WTC11 (cell line): ENCODE measurements around the gene STARD5. TPM values are rescaled to one million over a fixed set of nuclear protein-coding genes. Genes with fewer than 3 reads are reported as not detected.

Source experiments
- ATAC-seq: fragments of 200-7000 bp; cut with Tn5 transposase; 2 replicates; pipeline ENCODE4 v1.10.0; 2021; ENCODE audit warnings: mild to moderate bottlenecking, moderate library complexity
- Bru-seq: library from RNA; stranded (reverse); fragments of 400-500 nt; gene quantifications from one replicate; lab custom pipeline; 2021; lab: Mats Ljungman, UMichigan
- CTCF ChIA-PET: fragments of 300-600 bp; sonication (Branson Sonifier 250); formaldehyde crosslinking; loops from one replicate; lab custom pipeline; 2021; ENCODE audit warnings: antibody characterized with exemption; lab: Charles Lee
- POLR2A ChIA-PET: fragments of 350-600 bp; sonication (Branson Sonifier 250); formaldehyde crosslinking; loops from one replicate; lab custom pipeline; 2021; ENCODE audit warnings: antibody characterized with exemption; lab: Charles Lee
- DNase-seq: peaks from one replicate; pipeline ENCODE4 v3.0.0; 2021; ENCODE audit warnings: low spot score
- H3K27ac Mint-ChIP-seq: 2 replicates; pipeline ENCODE4 v1.8.0; 2021; ENCODE audit warnings: mixed read lengths
- H3K27me3 Mint-ChIP-seq: 2 replicates; pipeline ENCODE4 v1.8.0; 2021; ENCODE audit warnings: low read depth, mild to moderate bottlenecking, moderate library complexity, mixed read lengths
- H3K36me3 Mint-ChIP-seq: 2 replicates; pipeline ENCODE4 v1.8.0; 2021; ENCODE audit warnings: mixed read lengths
- H3K4me1 Mint-ChIP-seq: 2 replicates; pipeline ENCODE4 v1.8.0; 2022; ENCODE audit warnings: mixed read lengths
- H3K4me3 Mint-ChIP-seq: 2 replicates; pipeline ENCODE4 v1.8.0; 2021; ENCODE audit warnings: mild to moderate bottlenecking, moderate library complexity, mixed read lengths
- H3K9me3 Mint-ChIP-seq: 2 replicates; pipeline ENCODE4 v1.8.0; 2021; ENCODE audit warnings: mixed read lengths
- ARID4B ChIP-seq: sonication (generic); formaldehyde crosslinking; IDR thresholded peaks from 2 replicates; pipeline ENCODE4 v1.8.0; 2023; ENCODE audit warnings: missing genetic modification reagents, mild to moderate bottlenecking, borderline replicate concordance
- ATF1 ChIP-seq: sonication (generic); formaldehyde crosslinking; IDR thresholded peaks from 2 replicates; pipeline ENCODE4 v1.8.1; 2023; ENCODE audit warnings: mild to moderate bottlenecking, moderate library complexity, missing genetic modification reagents
- CBFB ChIP-seq: sonication (generic); formaldehyde crosslinking; IDR thresholded peaks from 2 replicates; pipeline ENCODE4 v1.8.1; 2022; ENCODE audit warnings: mild to moderate bottlenecking, low read depth, missing genetic modification reagents
- EMX1 ChIP-seq: fragments of 250-450 bp; sonication (Bioruptor Pico); IDR thresholded peaks from 2 replicates; pipeline ENCODE4 v1.8.0; 2021; ENCODE audit warnings: mild to moderate bottlenecking
- ERG ChIP-seq: fragments of 250-450 bp; sonication (Bioruptor Pico); IDR thresholded peaks from 2 replicates; pipeline ENCODE4 v1.8.0; 2021; ENCODE audit warnings: mild to moderate bottlenecking
- ESRRA ChIP-seq: sonication (generic); formaldehyde crosslinking; IDR thresholded peaks from 2 replicates; pipeline ENCODE4 v1.8.1; 2022; ENCODE audit warnings: mild to moderate bottlenecking, missing genetic modification reagents, borderline replicate concordance
- HMGA2 ChIP-seq: fragments of 250-450 bp; sonication (Bioruptor Pico); IDR thresholded peaks from 2 replicates; pipeline ENCODE4 v1.4.0; 2021; ENCODE audit warnings: mild to moderate bottlenecking, moderate library complexity
- HMGXB4 ChIP-seq: sonication (generic); formaldehyde crosslinking; IDR thresholded peaks from 2 replicates; pipeline ENCODE4 v1.8.1; 2023; ENCODE audit warnings: mild to moderate bottlenecking, moderate library complexity, missing genetic modification reagents
- MAX ChIP-seq: sonication (generic); formaldehyde crosslinking; IDR thresholded peaks from 2 replicates; pipeline ENCODE4 v1.8.0; 2022; ENCODE audit warnings: mild to moderate bottlenecking, missing genetic modification reagents
- MYBL2 ChIP-seq: sonication (generic); formaldehyde crosslinking; IDR thresholded peaks from 2 replicates; pipeline ENCODE4 v1.8.1; 2023; ENCODE audit warnings: mild to moderate bottlenecking, moderate library complexity, missing genetic modification reagents
- NR3C1 ChIP-seq: sonication (generic); formaldehyde crosslinking; conservative IDR thresholded peaks from 2 replicates; pipeline ENCODE4 v1.8.1; 2023; ENCODE audit warnings: low read depth, mild to moderate bottlenecking, missing genetic modification reagents
- SMAD3 ChIP-seq: sonication (generic); formaldehyde crosslinking; IDR thresholded peaks from 2 replicates; pipeline ENCODE4 v1.8.0; 2022; ENCODE audit warnings: missing genetic modification reagents, mild to moderate bottlenecking, borderline replicate concordance
- STAT6 ChIP-seq: sonication (generic); formaldehyde crosslinking; conservative IDR thresholded peaks from 2 replicates; pipeline ENCODE4 v1.8.1; 2023; ENCODE audit warnings: mild to moderate bottlenecking, low read depth, missing genetic modification reagents, moderate library complexity
- TEAD1 ChIP-seq: sonication (generic); formaldehyde crosslinking; IDR thresholded peaks from 2 replicates; pipeline ENCODE4 v1.8.0; 2022; ENCODE audit warnings: mild to moderate bottlenecking, missing genetic modification reagents
- ZNF232 ChIP-seq: sonication (generic); formaldehyde crosslinking; IDR thresholded peaks from 2 replicates; pipeline ENCODE4 v1.8.0; 2022; ENCODE audit warnings: mild to moderate bottlenecking, missing genetic modification reagents
- ZNF671 ChIP-seq: fragments of 250-450 bp; sonication (Bioruptor Pico); IDR thresholded peaks from 2 replicates; pipeline ENCODE4 v1.8.0; 2021; ENCODE audit warnings: mild to moderate bottlenecking
- ZSCAN18 ChIP-seq: fragments of 250-450 bp; sonication (Bioruptor Pico); IDR thresholded peaks from 2 replicates; pipeline ENCODE4 v2.1.2; 2022; ENCODE audit warnings: mild to moderate bottlenecking, moderate library complexity
- long read RNA-seq, 3 experiments: library from RNA in 1 of 3; library from capped mRNA in 1 of 3; library from polyadenylated mRNA in 1 of 3; unstranded in 2 of 3; stranded (forward) in 1 of 3; transcript quantifications; one replicate each; pipeline ENCODE4 v2.0.0, GENCODE V29; 2021
- total RNA-seq: library from RNA; stranded (reverse); gene quantifications from 3 replicates; pipeline ENCODE4 v1.2.3, GENCODE V29; 2021

STARD5 gene
- 6.3 to 7.2 TPM (median 6.8 TPM) in 3 replicates for total RNA-seq
- Bru-seq, nascent RNA = percentile 67 among the genes with signal in this experiment
- long read RNA-seq, experiment 1, full-length matches to known transcripts = 2 of 4 reads
- long read RNA-seq, experiment 1, partial matches to known transcripts = 0 of 4 reads
- long read RNA-seq, experiment 1, other reads (novel, unspliced or antisense) = 2 of 4 reads
- long read RNA-seq, experiment 2, full-length matches to known transcripts = 3 of 5 reads
- long read RNA-seq, experiment 2, partial matches to known transcripts = 1 of 5 reads
- long read RNA-seq, experiment 2, other reads (novel, unspliced or antisense) = 1 of 5 reads
- long read RNA-seq, experiment 3, full-length matches to known transcripts = 1 of 8 reads
- long read RNA-seq, experiment 3, partial matches to known transcripts = 0 of 8 reads
- long read RNA-seq, experiment 3, other reads (novel, unspliced or antisense) = 7 of 8 reads

- H3K4me3 Mint-ChIP-seq = peak within 1 kb of the TSS; percentile 100
- H3K27me3 Mint-ChIP-seq = peaks cover 12% of the 10 kb centered on the region
- peak within 1 kb of the TSS; percentile 98 for H3K27ac Mint-ChIP-seq
- peak; percentile 100 for DNase-seq
- H3K9me3 Mint-ChIP-seq = no peaks in the 10 kb centered on the region
- CTCF ChIA-PET = interaction anchor here (0.8 to 1.9 kb wide), 10 partner anchors 12 to 347 kb away, joined by 3 to 20 read pairs (median 4); no protein-coding TSS in a partner anchor
- POLR2A ChIA-PET = interaction anchor here (0.6 kb wide), 1 partner anchor 58 kb away, joined by 3 read pairs; no protein-coding TSS in a partner anchor
- ATAC-seq = peak; percentile 100
- peaks cover 11% of the 10 kb centered on the region for H3K4me1 Mint-ChIP-seq
- 0 out of 2 replicates have a peak, but pooled peaks cover 8% of the 10 kb centered on the region for H3K36me3 Mint-ChIP-seq
- TF ChIP-seq NR3C1 (CRISPR knock-in tag) (no peak), EMX1 (CRISPR knock-in tag) (no peak), TEAD1 (CRISPR knock-in tag) (no peak; the same call in 1 of the 2 replicates), ZNF671 (no peak), SMAD3 (CRISPR knock-in tag) (no peak), STAT6 (CRISPR knock-in tag) (no peak), ATF1 (CRISPR knock-in tag) (no peak), ARID4B (CRISPR knock-in tag) (0 out of 2 replicates have a peak, but pooled peaks have one; percentile 67), ZNF232 (CRISPR knock-in tag) (no peak), ZSCAN18 (no peak), ESRRA (CRISPR knock-in tag) (no peak), MAX (CRISPR knock-in tag) (peak; percentile 52; the same call in 1 of the 2 replicates), MYBL2 (CRISPR knock-in tag) (peak; percentile 25; the same call in 1 of the 2 replicates), CBFB (CRISPR knock-in tag) (no peak), HMGXB4 (CRISPR knock-in tag) (0 out of 2 replicates have a peak, but pooled peaks have one; percentile 39), HMGA2 (no peak), ERG (CRISPR knock-in tag) (no peak)
Observed at GRCh38 chr15:81323944-81324881, at the start of gene STARD5. STARD5 (minus strand) TSS chr15:81324141; CDS start chr15:81324099, 42 bp downstream.
